ENCODE results near the gene HERC2. TPM values are rescaled to one million over a fixed set of nuclear protein-coding genes. Genes with fewer than 3 reads are reported as not detected.
"Not testable (repeated sequence)": the region's sequence is repeated elsewhere in the genome, so short reads cannot be mapped to it uniquely, and the experiment has no call there.

Gene HERC2
- total RNA-seq, 1 donor from 2014 or later = 53.4 TPM

DNA sequence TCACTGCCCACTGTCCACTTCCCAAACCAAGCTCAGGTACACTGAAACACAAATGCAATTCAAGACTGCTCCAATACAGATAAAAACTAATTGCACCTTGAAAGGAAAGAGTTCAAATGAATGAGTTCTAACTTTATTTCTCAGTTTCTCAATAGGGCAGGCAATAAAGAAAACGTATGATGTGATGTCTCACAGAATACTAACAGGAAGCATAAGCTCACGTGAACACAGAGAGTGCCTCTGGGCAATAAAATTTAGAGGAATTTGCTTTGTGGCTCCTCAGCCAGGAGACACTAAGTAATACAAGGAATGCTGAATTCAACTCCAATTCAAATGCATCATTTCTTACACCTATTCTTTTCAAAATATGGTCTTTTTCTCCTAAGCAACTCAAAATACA is 140.6 kb downstream of the HERC2 start:
- DNase-seq (ENCODE audit: low read depth) = no peak
- Histone ChIP-seq H3K36me3 (ENCODE audit: control insufficient read depth, insufficient read depth, low read length) (no peaks in the 10 kb centered on the region), H3K4me3 (ENCODE audit: low read depth, low read length) (no peak overlapping the region), H3K27me3 (ENCODE audit: control insufficient read depth, insufficient read depth, low read length) (no peaks in the 10 kb centered on the region)
- TF ChIP-seq, protein P1, sequence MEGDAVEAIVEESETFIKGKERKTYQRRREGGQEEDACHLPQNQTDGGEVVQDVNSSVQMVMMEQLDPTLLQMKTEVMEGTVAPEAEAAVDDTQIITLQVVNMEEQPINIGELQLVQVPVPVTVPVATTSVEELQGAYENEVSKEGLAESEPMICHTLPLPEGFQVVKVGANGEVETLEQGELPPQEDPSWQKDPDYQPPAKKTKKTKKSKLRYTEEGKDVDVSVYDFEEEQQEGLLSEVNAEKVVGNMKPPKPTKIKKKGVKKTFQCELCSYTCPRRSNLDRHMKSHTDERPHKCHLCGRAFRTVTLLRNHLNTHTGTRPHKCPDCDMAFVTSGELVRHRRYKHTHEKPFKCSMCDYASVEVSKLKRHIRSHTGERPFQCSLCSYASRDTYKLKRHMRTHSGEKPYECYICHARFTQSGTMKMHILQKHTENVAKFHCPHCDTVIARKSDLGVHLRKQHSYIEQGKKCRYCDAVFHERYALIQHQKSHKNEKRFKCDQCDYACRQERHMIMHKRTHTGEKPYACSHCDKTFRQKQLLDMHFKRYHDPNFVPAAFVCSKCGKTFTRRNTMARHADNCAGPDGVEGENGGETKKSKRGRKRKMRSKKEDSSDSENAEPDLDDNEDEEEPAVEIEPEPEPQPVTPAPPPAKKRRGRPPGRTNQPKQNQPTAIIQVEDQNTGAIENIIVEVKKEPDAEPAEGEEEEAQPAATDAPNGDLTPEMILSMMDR (IDR thresholded peaks at IDR 0.05; ENCODE audit: insufficient read depth, low read length, poor library complexity, severe bottlenecking) = no peak

DNA sequence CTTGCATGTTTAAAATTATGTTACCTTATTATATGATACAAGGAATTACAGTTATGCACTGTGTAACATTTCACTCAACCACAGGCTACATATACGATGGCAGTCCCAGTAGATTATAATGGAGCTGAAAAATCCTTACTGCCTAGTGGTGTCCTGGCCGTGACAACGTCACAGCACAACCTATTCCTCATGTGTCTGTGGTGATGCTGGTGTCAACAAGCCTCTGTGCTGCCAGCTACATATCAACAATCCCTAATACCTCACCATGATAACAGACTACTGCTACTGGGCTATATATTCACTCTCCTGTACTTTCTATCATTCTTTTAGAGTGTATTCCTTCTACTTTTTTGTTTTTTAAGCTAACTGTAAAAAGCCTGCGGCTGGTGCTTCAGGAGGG is 142.7 kb downstream of the HERC2 start:
- H3K36me3 ChIP-seq (ENCODE audit: control insufficient read depth, insufficient read depth, low read length) = no peaks in the 10 kb centered on the region

DNA sequence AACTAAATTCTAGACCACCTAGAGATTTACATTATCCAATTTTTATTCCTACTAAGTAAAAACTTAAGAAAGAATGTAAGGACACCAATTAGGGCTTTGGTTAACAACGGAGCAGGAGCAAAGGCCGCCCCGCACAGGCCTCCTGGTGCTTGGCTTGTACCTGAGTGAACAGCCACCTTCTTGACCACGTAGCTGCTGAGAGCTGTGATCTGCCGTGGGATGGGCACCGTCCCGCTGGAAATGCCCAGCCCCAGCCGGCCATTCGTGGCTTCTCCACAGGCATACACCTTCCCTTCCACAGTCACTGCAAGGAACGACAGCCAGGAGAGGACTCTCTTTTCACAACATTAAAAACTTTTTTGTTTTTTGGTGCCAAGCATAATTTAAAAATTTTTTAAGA is 143.3 kb downstream of the HERC2 start:
- Histone ChIP-seq H3K4me3 (ENCODE audit: low read depth, low read length) (no peak overlapping the region), H3K27me3 (ENCODE audit: control insufficient read depth, insufficient read depth, low read length) (no peaks in the 10 kb centered on the region), H3K36me3 (ENCODE audit: control insufficient read depth, insufficient read depth, low read length) (no peaks in the 10 kb centered on the region)
- DNase-seq (ENCODE audit: low read depth) = no peak
- TF ChIP-seq, protein P1 (IDR thresholded peaks at IDR 0.05; ENCODE audit: insufficient read depth, low read length, poor library complexity, severe bottlenecking) = no peak

More for the DNA sequence above, 142.7 kb downstream of the HERC2 start:
- no peak for DNase-seq (ENCODE audit: low read depth)
- Histone ChIP-seq H3K4me3 (ENCODE audit: low read depth, low read length) (no peak overlapping the region), H3K27me3 (ENCODE audit: control insufficient read depth, insufficient read depth, low read length) (no peaks in the 10 kb centered on the region)
- TF ChIP-seq, protein P1 (IDR thresholded peaks at IDR 0.05; ENCODE audit: insufficient read depth, low read length, poor library complexity, severe bottlenecking) = no peak

DNA sequence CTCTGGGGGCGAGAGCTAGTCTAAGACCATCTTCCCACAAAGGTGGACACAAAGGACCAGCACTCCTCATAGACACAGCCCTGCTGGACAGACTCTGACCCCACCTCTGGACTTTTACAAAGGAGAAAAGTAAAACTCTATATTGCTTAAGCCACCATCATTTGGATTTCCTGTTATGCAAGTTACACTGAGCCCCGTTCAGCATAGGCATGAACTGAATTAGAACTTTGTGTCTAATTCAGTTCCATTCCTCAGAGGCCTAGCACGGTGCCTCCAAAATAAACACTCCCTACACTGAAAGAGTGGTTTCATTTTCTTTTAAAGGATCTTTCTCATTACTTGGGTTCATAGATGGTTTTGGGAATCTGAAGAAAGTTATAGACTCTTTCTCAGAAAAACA is 143.7 kb downstream of the HERC2 start:
- Histone ChIP-seq H3K4me3 (ENCODE audit: low read depth, low read length) (no peak overlapping the region), H3K36me3 (ENCODE audit: control insufficient read depth, insufficient read depth, low read length) (no peaks in the 10 kb centered on the region), H3K27me3 (ENCODE audit: control insufficient read depth, insufficient read depth, low read length) (no peaks in the 10 kb centered on the region)
- TF ChIP-seq, protein P1 (IDR thresholded peaks at IDR 0.05; ENCODE audit: insufficient read depth, low read length, poor library complexity, severe bottlenecking) = no peak
- DNase-seq (ENCODE audit: low read depth) = no peak

DNA sequence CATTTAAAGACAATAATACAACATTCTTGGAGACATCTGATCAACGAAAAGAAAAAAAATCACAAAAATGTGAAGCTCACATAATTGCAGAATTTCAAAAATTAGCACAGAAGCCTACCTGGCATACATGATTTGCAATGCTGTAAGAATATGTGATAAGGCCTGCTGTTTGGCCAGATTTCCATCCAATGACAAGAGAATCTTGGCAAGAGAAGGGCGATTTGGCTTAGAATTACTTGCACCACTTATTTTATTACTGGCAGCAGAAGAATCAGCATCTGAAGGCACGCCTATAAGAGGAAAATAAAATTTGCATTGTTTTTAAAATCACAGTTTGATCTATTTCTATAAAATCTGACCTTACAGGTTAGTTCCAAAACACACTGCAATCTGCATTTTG is 152.6 kb downstream of the HERC2 start:
- TF ChIP-seq, protein P1 (IDR thresholded peaks at IDR 0.05; ENCODE audit: insufficient read depth, low read length, poor library complexity, severe bottlenecking) = no peak
- H3K27me3 ChIP-seq (ENCODE audit: control insufficient read depth, insufficient read depth, low read length) = no peaks in the 10 kb centered on the region
- H3K36me3 ChIP-seq (ENCODE audit: control insufficient read depth, insufficient read depth, low read length) = no peaks in the 10 kb centered on the region
- no peak overlapping the region for H3K4me3 ChIP-seq (ENCODE audit: low read depth, low read length)
- no peak for DNase-seq (ENCODE audit: low read depth)

DNA sequence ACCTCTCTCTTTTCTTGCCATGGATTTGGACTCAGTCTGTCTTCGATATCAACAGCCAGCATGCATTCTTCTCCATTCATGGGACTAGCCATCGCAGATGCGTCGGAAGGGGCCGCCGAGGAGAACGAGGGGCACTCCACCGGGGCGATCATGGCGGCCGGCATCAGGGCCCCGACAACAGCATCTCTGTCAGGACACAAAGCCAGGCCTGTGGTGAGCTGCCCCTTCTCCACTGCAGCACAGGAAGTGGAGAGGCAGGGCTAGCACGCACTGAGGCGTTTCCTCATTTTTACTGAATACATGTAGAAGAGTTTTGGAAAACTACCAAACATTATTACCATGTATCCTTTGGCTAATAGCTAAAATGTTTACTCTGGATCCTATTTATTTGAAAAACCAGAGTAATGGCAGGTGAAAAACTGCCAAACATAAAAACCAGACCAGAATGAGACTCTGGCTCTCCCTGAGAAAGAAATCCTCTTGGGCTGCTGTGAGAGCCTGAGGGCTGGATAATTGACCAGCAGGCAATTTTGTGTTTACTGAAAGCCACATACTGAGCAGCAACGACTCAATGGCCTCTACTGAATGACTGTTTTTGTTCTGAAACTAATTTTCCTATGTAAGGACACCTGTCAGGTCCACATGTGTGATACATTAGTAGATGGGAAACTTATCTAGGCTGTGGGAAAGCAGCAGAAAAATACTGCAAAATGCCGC is 153.4 kb downstream of the HERC2 start:
- not testable (repeated sequence) for DNase-seq (ENCODE audit: low read depth); H3K4me3 ChIP-seq (ENCODE audit: low read depth, low read length); H3K27me3 ChIP-seq (ENCODE audit: control insufficient read depth, insufficient read depth, low read length); H3K36me3 ChIP-seq (ENCODE audit: control insufficient read depth, insufficient read depth, low read length)

All from kidney epithelial cell (primary cell).